NCI-H748 (cell line): ENCODE results near the gene DNAH10.
"Not testable (repeated sequence)": the region's sequence is repeated elsewhere in the genome, so short reads cannot be mapped to it uniquely, and the experiment has no call there.

Experiments
- DNase-seq: peaks from one replicate; lab custom pipeline; 2025; ENCODE audit not compliant: unreplicated experiment; lab: John Stamatoyannopoulos, UW

The DNAH10 gene

GRCh38 chr12:123905319-123905925 lies 143.3 kb downstream of the DNAH10 start:
- DNase-seq, result peak; percentile 53

- no peak for DNase-seq
Observed at GRCh38 chr12:123906711-123907420, 144.8 kb downstream of the DNAH10 start.

GRCh38 chr12:123907726-123908476 lies 145.8 kb downstream of the DNAH10 start:
- DNase-seq, result no peak

GRCh38 chr12:123908884-123909725 lies 147.0 kb downstream of the DNAH10 start:
- DNase-seq, result peak; percentile 66

GRCh38 chr12:123910057-123910456 lies 148.0 kb downstream of the DNAH10 start:
- DNase-seq, result no peak

- peak; percentile 28 for DNase-seq
Observed at GRCh38 chr12:123910761-123911193, 148.7 kb downstream of the DNAH10 start.

GRCh38 chr12:123911672-123912409 lies 149.7 kb downstream of the DNAH10 start:
- not testable (repeated sequence) for DNase-seq

- DNase-seq, result peak; percentile 70
Observed at GRCh38 chr12:123912415-123913380, 150.6 kb downstream of the DNAH10 start.

- DNase-seq, result no peak
Observed at GRCh38 chr12:123914726-123915333, 152.7 kb downstream of the DNAH10 start.

- DNase-seq, result no peak
Observed at GRCh38 chr12:123916729-123917128, 154.6 kb downstream of the DNAH10 start.

GRCh38 chr12:123917337-123917850 lies 155.3 kb downstream of the DNAH10 start:
- no peak for DNase-seq

- DNase-seq, result no peak
Observed at GRCh38 chr12:123919980-123920360, 157.9 kb downstream of the DNAH10 start.

- DNase-seq, result no peak
Observed at GRCh38 chr12:123923038-123923437, 160.9 kb downstream of the DNAH10 start.

GRCh38 chr12:123923927-123924326 lies 161.8 kb downstream of the DNAH10 start:
- DNase-seq, result no peak

- DNase-seq, result no peak
Observed at GRCh38 chr12:123924539-123924938, 162.4 kb downstream of the DNAH10 start.

- peak; percentile 28 for DNase-seq
Observed at GRCh38 chr12:123928274-123928865, 166.3 kb downstream of the DNAH10 start.

- DNase-seq, result no peak
Observed at GRCh38 chr12:123928897-123929296, 166.8 kb downstream of the DNAH10 start.

- DNase-seq, result no peak
Observed at GRCh38 chr12:123929946-123930583, 168.0 kb downstream of the DNAH10 start.
